Measurements from ENCODE around the gene CHERP.

GRCh38 chr19:16564842-16565241, 22.6 kb upstream of the CHERP start:
- TF ChIP-seq POLR2A (IDR thresholded peaks at IDR 0.05) (no peak), CTCF (IDR thresholded peaks at IDR 0.05) (no peak)

Data from adrenal gland (tissue), 5 donors.